ENCODE data around the gene NFKBIE.

- TF ChIP-seq CTCF (conservative IDR thresholded peaks at IDR 0.05; ENCODE audit: low read length) (no peak), EZH2phosphoT487 (IDR thresholded peaks at IDR 0.05; ENCODE audit: borderline replicate concordance) (no peak)
These were observed 11.6 kb upstream of the NFKBIE start for GRCh38 chr6:44276667-44277640.
